GM18526 (cell line): Measurements from ENCODE around the gene FMNL1.

Experiments used
- POLR2A ChIP-seq: IDR thresholded peaks from 3 replicates; pipeline ENCODE4 v1.6.1; 2011; ENCODE audit not compliant: insufficient read length; ENCODE audit errors: extremely low read depth

Gene FMNL1

GRCh38 chr17:45291171-45291805 lies 69.6 kb downstream of the FMNL1 start:
- no peak for TF ChIP-seq POLR2A

DNA sequence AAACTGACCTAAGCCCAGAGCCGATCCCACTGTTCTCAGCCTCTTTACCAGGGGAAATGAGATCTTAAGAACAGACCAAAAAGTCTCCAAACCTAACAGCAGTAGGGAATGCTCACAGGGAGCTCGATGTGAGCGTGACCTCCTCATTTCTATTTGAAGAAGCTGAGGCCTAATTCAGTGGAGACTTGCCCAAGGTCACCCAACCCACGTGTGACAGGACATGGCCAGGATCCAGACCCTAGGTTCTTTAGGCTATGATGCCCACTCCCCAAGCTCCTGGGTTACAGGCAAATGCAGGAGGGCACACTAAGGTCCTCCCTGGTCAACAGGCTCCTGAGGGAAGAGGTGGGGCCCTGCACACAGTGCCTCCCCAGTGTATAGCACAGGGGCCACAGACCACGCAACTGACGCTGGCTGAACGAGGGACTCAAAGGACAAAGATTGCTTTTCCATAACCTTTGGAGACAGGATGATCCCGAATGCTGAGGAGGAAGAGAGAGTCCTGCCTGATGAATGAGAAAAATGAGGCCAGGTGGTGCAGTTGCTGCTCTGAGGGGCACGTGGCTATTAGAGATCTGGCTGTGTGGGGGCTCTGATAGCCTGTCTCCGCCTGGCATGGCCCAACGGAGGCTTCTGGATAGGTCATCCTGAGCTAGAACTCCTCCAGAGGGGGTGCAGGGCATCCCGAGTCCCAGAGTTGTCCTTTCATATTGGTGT lies 71.2 kb downstream of the FMNL1 start:
- no peak for TF ChIP-seq POLR2A

- TF ChIP-seq POLR2A, result no peak
Observed at GRCh38 chr17:45293413-45294211, 71.9 kb downstream of the FMNL1 start.

GRCh38 chr17:45294506-45294905 lies 72.8 kb downstream of the FMNL1 start:
- TF ChIP-seq POLR2A, result no peak

DNA sequence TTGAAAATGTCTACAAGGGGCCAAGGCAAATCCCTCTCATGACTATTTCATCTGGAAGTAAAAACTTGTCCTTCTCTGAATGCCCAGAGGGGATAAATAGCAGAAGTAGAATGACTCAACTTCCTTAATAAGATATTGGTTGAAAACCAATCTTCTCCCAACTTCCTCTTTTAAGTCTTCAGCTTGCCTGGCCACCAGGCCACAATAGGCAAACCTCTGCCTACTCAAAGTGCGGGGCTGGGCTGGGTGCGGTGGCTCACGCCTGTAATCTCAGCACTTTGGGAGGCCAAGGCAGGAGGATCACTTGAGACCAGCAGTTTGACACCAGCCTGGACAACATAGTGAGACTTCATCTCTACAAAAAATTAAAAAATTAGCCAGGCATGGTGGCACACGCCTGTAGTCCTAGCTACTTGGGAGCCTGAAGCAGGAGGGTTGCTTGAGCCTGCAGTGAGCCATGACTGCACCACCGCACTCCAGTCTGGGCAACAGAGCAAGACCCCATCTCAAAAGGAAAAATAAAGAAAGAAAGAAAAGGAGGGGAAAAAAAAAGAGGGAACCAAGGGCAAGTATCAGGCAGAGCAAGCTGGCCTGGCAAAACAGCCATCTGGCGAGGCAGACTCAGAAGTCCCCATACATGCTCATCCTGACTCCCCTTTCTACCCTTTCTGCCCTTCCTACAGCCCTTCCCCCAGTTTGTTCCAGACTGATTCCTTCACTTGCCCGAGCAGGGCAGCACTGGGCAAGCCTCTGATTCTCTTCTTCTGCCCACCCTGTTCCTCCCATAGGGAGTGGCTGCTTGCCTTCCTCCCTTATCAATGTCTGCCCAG lies 74.5 kb downstream of the FMNL1 start:
- no peak for TF ChIP-seq POLR2A

- TF ChIP-seq POLR2A, result no peak
Observed at GRCh38 chr17:45296833-45297124, 75.1 kb downstream of the FMNL1 start.
